ENCODE measurements around the gene MGME1. TPM values are rescaled to one million over a fixed set of nuclear protein-coding genes. Genes with fewer than 3 reads are reported as not detected.
A peak's percentile ranks its signal among the peaks of the same experiment; 100 is the strongest.

The MGME1 gene
- total and polyA plus RNA-seq, 2 of the 13 experiments (the other 11 are each of a cell fraction or from before 2014, with no cell fraction given): 36.7 to 66.6 TPM

GRCh38 chr20:17925141-17925939 is 43.5 kb upstream of the MGME1 start (continued):
- TF ChIP-seq ZNF687 (CRISPR knock-in tag; IDR thresholded peaks at IDR 0.05) (no peak), THAP11 (CRISPR knock-in tag; IDR thresholded peaks at IDR 0.05) (no peak), ZBTB40 (IDR thresholded peaks at IDR 0.05) (no peak), ZBTB40 (CRISPR knock-in tag; IDR thresholded peaks at IDR 0.05) (no peak), ZNF737 (CRISPR knock-in tag; IDR thresholded peaks at IDR 0.05; ENCODE audit: borderline replicate concordance) (no peak), PRDM4 (CRISPR knock-in tag; IDR thresholded peaks at IDR 0.05; ENCODE audit: borderline replicate concordance) (no peak), DZIP1 (CRISPR knock-in tag; IDR thresholded peaks at IDR 0.05) (no peak), MED1 (CRISPR knock-in tag; IDR thresholded peaks at IDR 0.05) (0 out of 2 replicates have a peak, but pooled peaks have one; percentile 23), ZNF441 (CRISPR knock-in tag; IDR thresholded peaks at IDR 0.05; ENCODE audit: borderline replicate concordance) (0 out of 2 replicates have a peak, but pooled peaks have one; percentile 25)

Measured in HepG2 (cell line).